ENCODE measurements around the gene CRYBG3. TPM values are rescaled to one million over a fixed set of nuclear protein-coding genes. Genes with fewer than 3 reads are reported as not detected.

The CRYBG3 gene
- 15.0 and 16.9 TPM in 2 replicates for total RNA-seq (ENCODE audit: low replicate concordance)

DNA sequence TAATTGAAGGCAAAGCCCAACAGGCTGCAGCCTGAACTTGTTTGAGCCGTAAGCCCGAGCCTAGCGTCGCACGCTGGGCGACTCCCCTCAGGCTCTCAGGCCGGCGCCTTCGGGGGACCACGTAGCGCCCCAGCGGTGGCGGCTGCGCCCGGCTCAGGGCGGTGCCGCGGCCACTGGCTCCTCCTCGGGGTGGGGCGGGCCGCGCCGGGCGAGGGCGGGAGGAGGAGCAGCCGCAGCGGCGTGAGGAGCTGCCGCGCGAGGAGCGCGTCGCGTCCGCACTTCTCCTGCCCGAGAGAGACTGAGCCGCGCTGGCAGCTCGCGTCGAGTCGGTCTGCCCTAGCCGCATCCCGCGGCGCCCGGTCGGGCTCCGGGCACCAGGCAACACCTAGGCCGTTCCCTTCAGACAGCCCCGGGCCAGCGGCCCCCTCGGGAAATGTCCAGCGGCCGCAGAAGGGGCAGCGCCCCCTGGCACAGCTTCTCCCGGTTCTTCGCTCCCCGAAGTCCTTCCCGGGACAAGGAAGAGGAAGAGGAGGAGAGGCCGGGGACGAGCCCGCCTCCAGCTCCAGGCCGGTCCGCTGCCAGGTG, at the start of gene CRYBG3:
CRYBG3 (plus strand) TSS at position 238 of the 585 bp plus-strand sequence; CDS start at position 434, 196 bp downstream.

DNA sequence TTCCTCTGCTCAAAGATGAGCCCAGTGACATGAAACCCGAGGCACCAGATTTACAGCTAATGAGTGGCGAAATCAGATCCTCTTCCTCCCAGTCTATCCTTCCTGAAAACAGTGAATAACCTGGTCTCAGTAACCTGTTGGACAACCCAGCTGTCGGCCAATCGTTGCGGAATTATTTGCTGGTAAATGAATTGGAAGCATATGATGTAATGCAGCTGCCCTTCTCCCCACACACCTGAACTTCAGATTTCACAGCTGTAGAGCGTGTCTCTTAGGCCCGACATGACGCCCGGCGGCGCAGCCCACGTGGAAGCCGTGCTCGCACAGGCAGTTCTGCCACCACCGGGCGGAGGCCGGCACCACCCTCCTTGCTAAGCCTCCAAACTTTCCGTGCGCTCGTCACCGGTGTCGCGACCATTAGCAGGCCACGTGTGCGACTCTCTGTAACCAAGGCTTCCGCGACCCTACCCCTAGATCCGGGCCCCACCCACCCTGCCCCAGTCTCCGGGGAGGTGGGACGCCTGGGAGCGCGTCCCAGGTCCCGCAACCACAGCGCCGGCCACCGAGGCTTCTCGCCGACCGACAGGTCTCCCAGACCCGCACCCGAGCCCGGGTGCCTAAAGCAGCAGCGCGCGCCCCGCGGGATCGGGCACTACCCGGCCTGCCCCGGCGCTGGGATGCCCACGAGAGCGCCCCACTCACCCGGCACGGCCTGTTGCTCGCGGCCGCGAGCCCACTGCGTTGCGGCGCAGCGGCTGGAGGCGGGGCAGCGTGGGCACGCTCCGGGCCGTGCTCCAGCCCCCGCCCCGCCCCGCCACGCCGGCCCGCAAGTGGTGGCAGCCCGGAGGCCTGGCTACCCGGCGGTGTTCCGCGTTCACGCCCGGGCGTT, 150.1 kb downstream of the CRYBG3 start, which contains the start of gene RIOX2:
RIOX2 (minus strand) TSS at position 753 of the 889 bp plus-strand sequence. CDS start 4,838 bp downstream, outside the sequence.

Other genes starting within 250 kb of the CRYBG3 start
- gene ARL6, start 57.3 kb upstream of the CRYBG3 start, total RNA-seq (ENCODE audit: low replicate concordance), result 6.6 and 7.1 TPM in 2 replicates
- 17.7 and 27.4 TPM in 2 replicates for gene RIOX2, start 150.4 kb downstream of the CRYBG3 start, total RNA-seq (ENCODE audit: low replicate concordance)
- gene GABRR3, start 213.3 kb downstream of the CRYBG3 start, total RNA-seq (ENCODE audit: low replicate concordance), result not detected in 2 replicates

Data from smooth muscle cell of the coronary artery (primary cell).